Neural cell (in vitro differentiated cells): ENCODE data around the gene PRRX1. TPM values are rescaled to one million over a fixed set of nuclear protein-coding genes. Genes with fewer than 3 reads are reported as not detected.

Experiments
- H2AFZ ChIP-seq: fragments of 200-600, 300-800 bp; sonication (generic), shearing (Covaris generic); 2 replicates; pipeline ENCODE4 v1.6.0; 2014; ENCODE audit warnings: low read depth, mild to moderate bottlenecking, antibody characterized with exemption, low read length, moderate library complexity
- H3F3A ChIP-seq: fragments of 200-600 bp; shearing (Covaris generic); 2 replicates; pipeline ENCODE4 v1.6.1; 2016; ENCODE audit warnings: mild to moderate bottlenecking, moderate library complexity, mixed read lengths, antibody characterized with exemption, low read length; ENCODE audit not compliant: insufficient read depth, poor library complexity, severe bottlenecking
- H3K27ac ChIP-seq: fragments of 200-600, 300-800 bp; sonication (generic), shearing (Covaris generic); 2 replicates; pipeline ENCODE4 v1.5.1; 2014; ENCODE audit warnings: mild to moderate bottlenecking, low read length, moderate library complexity
- H3K27me3 ChIP-seq: fragments of 300-800, 200-600 bp; sonication (generic), shearing (Covaris generic); 2 replicates; pipeline ENCODE4 v1.6.0; 2014; ENCODE audit warnings: mild to moderate bottlenecking, low read depth, low read length, moderate library complexity; ENCODE audit not compliant: insufficient read depth
- H3K36me3 ChIP-seq: fragments of 300-800, 200-600 bp; sonication (generic), shearing (Covaris generic); 2 replicates; pipeline ENCODE4 v1.5.1; 2014; ENCODE audit warnings: mild to moderate bottlenecking, antibody characterized with exemption, low read length, moderate library complexity; ENCODE audit not compliant: insufficient read depth
- H3K4me2 ChIP-seq: fragments of 300-800, 200-600 bp; sonication (generic), shearing (Covaris generic); 2 replicates; pipeline ENCODE4 v1.6.0; 2014; ENCODE audit warnings: mild to moderate bottlenecking, low read length
- H3K4me3 ChIP-seq: fragments of 300-800, 200-600 bp; sonication (generic), shearing (Covaris generic); 2 replicates; pipeline ENCODE4 v1.5.1; 2014; ENCODE audit warnings: mild to moderate bottlenecking, low read length, moderate library complexity
- H3K79me2 ChIP-seq: fragments of 200-600 bp; shearing (Covaris generic); replicated peaks from 2 replicates; pipeline ENCODE4 v1.6.0; 2014; ENCODE audit warnings: mild to moderate bottlenecking, low read length, moderate library complexity; ENCODE audit not compliant: insufficient read depth
- H3K9ac ChIP-seq: fragments of 300-800, 200-600 bp; sonication (generic), shearing (Covaris generic); 2 replicates; pipeline ENCODE4 v1.6.1; 2016; ENCODE audit warnings: mild to moderate bottlenecking, low read length, mixed read lengths
- H3K9me2 ChIP-seq: fragments of 200-600 bp; shearing (Covaris generic); 2 replicates; pipeline ENCODE4 v1.6.1; 2016; ENCODE audit warnings: mild to moderate bottlenecking, low read length, mixed read lengths; ENCODE audit not compliant: insufficient read depth
- H3K9me3 ChIP-seq: fragments of 200-600, 300-800 bp; sonication (generic), shearing (Covaris generic); 2 replicates; pipeline ENCODE4 v1.6.1; 2016; ENCODE audit warnings: mild to moderate bottlenecking, mixed run types, low read length, moderate library complexity, mixed read lengths
- H4K20me1 ChIP-seq: fragments of 200-600 bp; shearing (Covaris generic); 2 replicates; pipeline ENCODE4 v1.6.1; 2016; ENCODE audit warnings: mild to moderate bottlenecking, mixed run types; ENCODE audit not compliant: insufficient read depth
- CTCF ChIP-seq: fragments of 450-650 bp; IDR thresholded peaks from 2 replicates; pipeline ENCODE4 v1.5.1; 2014; ENCODE audit warnings: antibody characterized with exemption, mild to moderate bottlenecking, moderate library complexity; ENCODE audit not compliant: poor library complexity, severe bottlenecking
- EP300 ChIP-seq: fragments of 450-650 bp; conservative IDR thresholded peaks from 2 replicates; pipeline ENCODE4 v1.6.1; 2014; ENCODE audit warnings: antibody characterized with exemption, mild to moderate bottlenecking, moderate library complexity; ENCODE audit not compliant: poor library complexity, severe bottlenecking
- EZH2 ChIP-seq: fragments of 200-600, 300-800 bp; shearing (Covaris generic), sonication (generic); IDR thresholded peaks from 2 replicates; pipeline ENCODE4 v1.6.1; 2014; ENCODE audit warnings: antibody characterized with exemption, low read length, borderline replicate concordance, mild to moderate bottlenecking; ENCODE audit not compliant: insufficient read depth, poor library complexity, severe bottlenecking
- MXI1 ChIP-seq: fragments of 450-650 bp; conservative IDR thresholded peaks from 2 replicates; pipeline ENCODE4 v1.6.1; 2014; ENCODE audit warnings: antibody characterized with exemption, mild to moderate bottlenecking; ENCODE audit not compliant: poor library complexity, severe bottlenecking
- POLR2AphosphoS5 ChIP-seq: IDR thresholded peaks from 2 replicates; pipeline ENCODE4 v1.6.1; 2012
- RAD21 ChIP-seq: fragments of 450-650 bp; conservative IDR thresholded peaks from 2 replicates; pipeline ENCODE4 v1.6.1; 2014; ENCODE audit warnings: antibody characterized with exemption, mild to moderate bottlenecking, moderate library complexity
- REST ChIP-seq: IDR thresholded peaks from 2 replicates; pipeline ENCODE4 v1.6.1; 2012; ENCODE audit warnings: borderline replicate concordance
- SMC3 ChIP-seq: fragments of 450-650 bp; conservative IDR thresholded peaks from 2 replicates; pipeline ENCODE4 v1.6.1; 2014; ENCODE audit warnings: antibody characterized with exemption, mild to moderate bottlenecking, moderate library complexity; ENCODE audit not compliant: poor library complexity
- TAF1 ChIP-seq: IDR thresholded peaks from 2 replicates; pipeline ENCODE4 v1.6.1; 2012; ENCODE audit warnings: low read depth
- polyA plus RNA-seq: library from polyadenylated mRNA; depleted of rRNA; stranded (reverse); fragments of >200 nt; gene quantifications from 2 replicates; pipeline ENCODE4 v1.2.3, GENCODE V29; 2014

The PRRX1 gene
- polyA plus RNA-seq, 1 donor from 2014 or later: 0.10 TPM

- Histone ChIP-seq H3K79me2 (no peaks in the 10 kb centered on the region), H3K4me3 (no peak overlapping the region), H3K27me3 (no peaks in the 10 kb centered on the region), H3K27ac (no peak overlapping the region), H3F3A (no peaks in the 10 kb centered on the region), H3K36me3 (no peaks in the 10 kb centered on the region), H3K9me2 (no peaks in the 10 kb centered on the region), H3K9me3 (no peaks in the 10 kb centered on the region), H4K20me1 (no peaks in the 10 kb centered on the region), H3K9ac (no peak overlapping the region), H3K4me2 (no peak overlapping the region), H2AFZ (no peak overlapping the region)
- no peak for TF ChIP-seq CTCF
- TF ChIP-seq MXI1: no peak
- no peak for TF ChIP-seq RAD21
- TF ChIP-seq POLR2AphosphoS5: no peak
- no peak for TF ChIP-seq TAF1
- TF ChIP-seq EZH2: no peak
- TF ChIP-seq REST: no peak
- TF ChIP-seq EP300: no peak
- TF ChIP-seq SMC3: no peak
These were observed 71.7 kb downstream of the PRRX1 start for GRCh38 chr1:170735366-170736263.

- no peaks in the 10 kb centered on the region for H3K9me2 ChIP-seq
- H3K4me3 ChIP-seq: no peak overlapping the region
- H3K9ac ChIP-seq: no peak overlapping the region
- no peak overlapping the region for H3K27ac ChIP-seq
- no peaks in the 10 kb centered on the region for H3F3A ChIP-seq
- H2AFZ ChIP-seq: no peak overlapping the region
- no peaks in the 10 kb centered on the region for H3K36me3 ChIP-seq
- no peaks in the 10 kb centered on the region for H3K79me2 ChIP-seq
- no peak for TF ChIP-seq EZH2
- no peaks in the 10 kb centered on the region for H3K27me3 ChIP-seq
- no peaks in the 10 kb centered on the region for H3K9me3 ChIP-seq
- H4K20me1 ChIP-seq: no peaks in the 10 kb centered on the region
- H3K4me2 ChIP-seq: no peak overlapping the region
These were observed 75.9 kb downstream of the PRRX1 start for GRCh38 chr1:170739803-170740202.
